Panc1 (cell line): ENCODE data around the gene FAM83D.

Experiments
- CTCF ChIP-seq: fragments of 450-650 bp; IDR thresholded peaks from 2 replicates; pipeline ENCODE4 v1.5.1; 2017; ENCODE audit warnings: mild to moderate bottlenecking
- POLR2AphosphoS5 ChIP-seq: IDR thresholded peaks from 2 replicates; pipeline ENCODE4 v1.6.1; 2012; ENCODE audit warnings: mild to moderate bottlenecking, low read depth, low read length, moderate library complexity
- SIN3A ChIP-seq: IDR thresholded peaks from 2 replicates; pipeline ENCODE4 v1.6.1; 2012; ENCODE audit warnings: low read depth, mild to moderate bottlenecking, low read length, moderate library complexity, borderline replicate concordance; ENCODE audit not compliant: insufficient read depth
- TCF7L2 ChIP-seq: IDR thresholded peaks from 2 replicates; pipeline ENCODE4 v1.6.1; 2011; ENCODE audit warnings: mild to moderate bottlenecking, low read depth, low read length, inconsistent platforms
- TF ChIP-seq, protein P1 (sequence below), 2 experiments: IDR thresholded peaks; 2 replicates each; pipeline ENCODE4 v1.6.1; 2011 to 2012; ENCODE audit warnings: low read depth in 2 of 2, control low read depth in 1 of 2, low read length in 1 of 2, mild to moderate bottlenecking in 1 of 2, moderate library complexity in 1 of 2; ENCODE audit not compliant: insufficient read depth in 1 of 2

GRCh38 chr20:38926142-38926933 is at the start of gene FAM83D:
- TF ChIP-seq CTCF, result no peak; the same call in none of the 2 replicates
- peak; percentile 97 for TF ChIP-seq POLR2AphosphoS5
- peak; percentile 98 for TF ChIP-seq SIN3A
- TF ChIP-seq, protein P1, sequence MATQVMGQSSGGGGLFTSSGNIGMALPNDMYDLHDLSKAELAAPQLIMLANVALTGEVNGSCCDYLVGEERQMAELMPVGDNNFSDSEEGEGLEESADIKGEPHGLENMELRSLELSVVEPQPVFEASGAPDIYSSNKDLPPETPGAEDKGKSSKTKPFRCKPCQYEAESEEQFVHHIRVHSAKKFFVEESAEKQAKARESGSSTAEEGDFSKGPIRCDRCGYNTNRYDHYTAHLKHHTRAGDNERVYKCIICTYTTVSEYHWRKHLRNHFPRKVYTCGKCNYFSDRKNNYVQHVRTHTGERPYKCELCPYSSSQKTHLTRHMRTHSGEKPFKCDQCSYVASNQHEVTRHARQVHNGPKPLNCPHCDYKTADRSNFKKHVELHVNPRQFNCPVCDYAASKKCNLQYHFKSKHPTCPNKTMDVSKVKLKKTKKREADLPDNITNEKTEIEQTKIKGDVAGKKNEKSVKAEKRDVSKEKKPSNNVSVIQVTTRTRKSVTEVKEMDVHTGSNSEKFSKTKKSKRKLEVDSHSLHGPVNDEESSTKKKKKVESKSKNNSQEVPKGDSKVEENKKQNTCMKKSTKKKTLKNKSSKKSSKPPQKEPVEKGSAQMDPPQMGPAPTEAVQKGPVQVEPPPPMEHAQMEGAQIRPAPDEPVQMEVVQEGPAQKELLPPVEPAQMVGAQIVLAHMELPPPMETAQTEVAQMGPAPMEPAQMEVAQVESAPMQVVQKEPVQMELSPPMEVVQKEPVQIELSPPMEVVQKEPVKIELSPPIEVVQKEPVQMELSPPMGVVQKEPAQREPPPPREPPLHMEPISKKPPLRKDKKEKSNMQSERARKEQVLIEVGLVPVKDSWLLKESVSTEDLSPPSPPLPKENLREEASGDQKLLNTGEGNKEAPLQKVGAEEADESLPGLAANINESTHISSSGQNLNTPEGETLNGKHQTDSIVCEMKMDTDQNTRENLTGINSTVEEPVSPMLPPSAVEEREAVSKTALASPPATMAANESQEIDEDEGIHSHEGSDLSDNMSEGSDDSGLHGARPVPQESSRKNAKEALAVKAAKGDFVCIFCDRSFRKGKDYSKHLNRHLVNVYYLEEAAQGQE (IDR thresholded peaks at IDR 0.05; ENCODE audit: insufficient read depth in 1 of 2, low read depth in 2 of 2, low read length in 1 of 2), result no peak
- peak; percentile 56; the same call in 1 of the 2 replicates for TF ChIP-seq TCF7L2
